HCT116 (cell line): Measurements from ENCODE around the gene CAPN15. TPM values are rescaled to one million over a fixed set of nuclear protein-coding genes. Genes with fewer than 3 reads are reported as not detected.

Experiments used
- ATAC-seq: fragments of 200-7000 bp; cut with Tn5 transposase; 2 replicates; pipeline ENCODE4 v1.9.1; 2020; ENCODE audit warnings: mild to moderate bottlenecking, moderate library complexity
- BruUV-seq: library from RNA; stranded (reverse); fragments of 400-500 nt; replicated peaks from 2 replicates; lab custom pipeline; 2021; lab: Mats Ljungman, UMichigan
- CTCF ChIA-PET: fragments of 300-600 bp; sonication (Branson Sonifier 250); formaldehyde crosslinking; loops from one replicate; lab custom pipeline; 2021; ENCODE audit warnings: antibody characterized with exemption; lab: Charles Lee
- POLR2A ChIA-PET: fragments of 300-600, 350-600 bp; sonication (Branson Sonifier 250); formaldehyde crosslinking; loops from one replicate; lab custom pipeline; 2021; ENCODE audit warnings: antibody characterized with exemption; lab: Charles Lee
- RAD21 ChIA-PET, 2 experiments: fragments of 300-600 bp; sonication (Branson Sonifier 250); formaldehyde crosslinking; loops; one replicate each; lab custom pipeline; 2023; ENCODE audit warnings: low total read pairs in 2 of 2; ENCODE audit not compliant: uncharacterized antibody in 2 of 2, unreplicated experiment in 2 of 2, low non-redundant PET in 1 of 2; lab: Charles Lee
- DNase-seq: peaks from one replicate; pipeline ENCODE4 v3.0.0-alpha.2; 2010; ENCODE audit warnings: low read depth, low spot score
- H2AFZ ChIP-seq: fragments of 200-600 bp; shearing (Covaris generic), sonication (generic); 2 replicates; pipeline ENCODE4 v1.6.1; 2017; ENCODE audit warnings: low read depth, mixed run types, mixed read lengths, antibody characterized with exemption, low read length; ENCODE audit not compliant: poor library complexity, severe bottlenecking
- H3K27ac ChIP-seq: 2 replicates; pipeline ENCODE4 v1.5.1; 2012; ENCODE audit warnings: low read depth, low read length
- H3K27me3 ChIP-seq: fragments of 200-600 bp; sonication (generic); 2 replicates; pipeline ENCODE4 v1.6.1; 2016; ENCODE audit warnings: mixed run types, low read length, mixed read lengths; ENCODE audit not compliant: insufficient read depth
- H3K36me3 ChIP-seq, 2 experiments: fragments of 200-500 bp in 1 of 2; fragments of 200-600 bp in 1 of 2; sonication (Bioruptor generic) in 1 of 2; sonication (generic) in 1 of 2; 2 replicates each; pipeline versions ENCODE4 v1.5.1 to v1.6.1; 2014 to 2016; ENCODE audit warnings: low read length in 2 of 2, inconsistent platforms in 1 of 2, mixed read lengths in 1 of 2, mixed run types in 1 of 2; ENCODE audit not compliant: insufficient read depth in 2 of 2, control insufficient read depth in 1 of 2
- H3K4me1 ChIP-seq, 2 experiments: fragments of 200-600 bp in 1 of 2; sonication (generic) in 1 of 2; 2 replicates each; pipeline versions ENCODE4 v1.5.1 to v1.6.1; 2012 to 2017; ENCODE audit warnings: low read length in 2 of 2, inconsistent platforms in 1 of 2, mild to moderate bottlenecking in 1 of 2, mixed read lengths in 1 of 2, mixed run types in 1 of 2, moderate library complexity in 1 of 2; ENCODE audit not compliant: insufficient read depth in 2 of 2, control insufficient read depth in 1 of 2
- H3K4me2 ChIP-seq: fragments of 200-600 bp; sonication (generic); 2 replicates; pipeline ENCODE4 v1.6.1; 2017; ENCODE audit warnings: mixed run types, low read length, mixed read lengths
- H3K4me3 ChIP-seq, 2 experiments: fragments of 200-600 bp in 1 of 2; sonication (generic) in 1 of 2; replicated peaks in 1 of 2; 2 replicates each; pipeline ENCODE4 v1.5.1; 2011 to 2016; ENCODE audit warnings: low read length in 2 of 2, control low read depth in 1 of 2, low read depth in 1 of 2, mild to moderate bottlenecking in 1 of 2, mixed read lengths in 1 of 2, mixed run types in 1 of 2
- H3K79me2 ChIP-seq: fragments of 200-600 bp; sonication (generic); 2 replicates; pipeline ENCODE4 v1.6.1; 2017; ENCODE audit warnings: mild to moderate bottlenecking, mixed run types, low read length, moderate library complexity, mixed read lengths; ENCODE audit not compliant: insufficient read depth
- H3K9ac ChIP-seq: fragments of 200-600 bp; sonication (generic); 2 replicates; pipeline ENCODE4 v1.6.1; 2016; ENCODE audit warnings: low read length, mixed read lengths
- H3K9me2 ChIP-seq: fragments of 200-600 bp; sonication (generic), shearing (Covaris generic); 2 replicates; pipeline ENCODE4 v1.6.1; 2017; ENCODE audit warnings: mixed run types, mild to moderate bottlenecking, moderate library complexity; ENCODE audit not compliant: insufficient read depth
- H3K9me3 ChIP-seq, 2 experiments: fragments of 200-500 bp in 1 of 2; fragments of 200-600 bp in 1 of 2; sonication (Bioruptor generic) in 1 of 2; sonication (generic) in 1 of 2; 2 replicates each; pipeline ENCODE4 v1.6.1; 2014 to 2017; ENCODE audit warnings: low read length in 2 of 2, mixed read lengths in 2 of 2, inconsistent platforms in 1 of 2, low read depth in 1 of 2, mild to moderate bottlenecking in 1 of 2, mixed run types in 1 of 2, moderate library complexity in 1 of 2; ENCODE audit not compliant: control insufficient read depth in 1 of 2, insufficient read depth in 1 of 2
- H4K20me1 ChIP-seq: fragments of 200-600 bp; sonication (generic), shearing (Covaris generic); 2 replicates; pipeline ENCODE4 v1.6.1; 2017; ENCODE audit warnings: mixed run types, mild to moderate bottlenecking, moderate library complexity; ENCODE audit not compliant: insufficient read depth
- CBX3 ChIP-seq: IDR thresholded peaks from 2 replicates; pipeline ENCODE4 v1.6.1; 2012; ENCODE audit warnings: low read depth
- CEBPB ChIP-seq: IDR thresholded peaks from 2 replicates; pipeline ENCODE4 v1.6.1; 2012; ENCODE audit warnings: low read depth
- EGR1 ChIP-seq: IDR thresholded peaks from 2 replicates; pipeline ENCODE4 v1.6.1; 2012; ENCODE audit warnings: low read depth
- ELF1 ChIP-seq: IDR thresholded peaks from 2 replicates; pipeline ENCODE4 v1.6.1; 2012; ENCODE audit warnings: low read depth, borderline replicate concordance
- EZH2 ChIP-seq: fragments of 200-600 bp; sonication (generic); IDR thresholded peaks from 2 replicates; pipeline ENCODE4 v1.6.1; 2017; ENCODE audit warnings: antibody characterized with exemption, mixed run types
- EZH2phosphoT487 ChIP-seq: fragments of 200-600 bp; IDR thresholded peaks from 2 replicates; pipeline ENCODE4 v1.6.1; 2018; ENCODE audit warnings: antibody characterized with exemption, borderline replicate concordance
- FOSL1 ChIP-seq: IDR thresholded peaks from 2 replicates; pipeline ENCODE4 v1.6.1; 2012; ENCODE audit warnings: low read depth
- JUND ChIP-seq: IDR thresholded peaks from 2 replicates; pipeline ENCODE4 v1.6.1; 2012
- MAX ChIP-seq: IDR thresholded peaks from 2 replicates; pipeline ENCODE4 v1.6.1; 2012
- POLR2AphosphoS5 ChIP-seq: IDR thresholded peaks from 2 replicates; pipeline ENCODE4 v1.6.1; 2011; ENCODE audit warnings: mild to moderate bottlenecking, low read depth, low read length, moderate library complexity
- RAD21 ChIP-seq: IDR thresholded peaks from 2 replicates; pipeline ENCODE4 v1.6.1; 2012; ENCODE audit warnings: low read depth, mild to moderate bottlenecking
- SP1 ChIP-seq: IDR thresholded peaks from 2 replicates; pipeline ENCODE4 v1.6.1; 2012; ENCODE audit warnings: low read depth
- SRF ChIP-seq: IDR thresholded peaks from 2 replicates; pipeline ENCODE4 v1.6.1; 2012; ENCODE audit warnings: low read depth
- TCF7L2 ChIP-seq: IDR thresholded peaks from 2 replicates; pipeline ENCODE4 v1.7.0; 2011; ENCODE audit warnings: borderline replicate concordance, inconsistent platforms; ENCODE audit not compliant: insufficient read depth, insufficient read length; ENCODE audit errors: extremely low read depth
- YY1 ChIP-seq: IDR thresholded peaks from 2 replicates; pipeline ENCODE4 v1.6.1; 2011; ENCODE audit warnings: low read length, low read depth, moderate library complexity, mild to moderate bottlenecking; ENCODE audit not compliant: insufficient replicate concordance; ENCODE audit errors: extremely low read depth
- ZFX ChIP-seq: fragments of 450-650 bp; IDR thresholded peaks from 2 replicates; pipeline ENCODE4 v1.6.1; 2017
- intact Hi-C: fragments of 100-400 bp; cut with micrococcal nuclease; formaldehyde crosslinking; loops from 2 replicates; pipeline ENCODE4 v1.10.0; 2022
- total RNA-seq: library from RNA; stranded (reverse); gene quantifications from one replicate; pipeline ENCODE4 v1.2.1, GENCODE V29; 2021; ENCODE audit not compliant: unreplicated experiment
- TF ChIP-seq, protein P1 (sequence below): IDR thresholded peaks from 2 replicates; pipeline ENCODE4 v1.6.1; 2012
- TF ChIP-seq, protein P2 (sequence below), 3 experiments: fragments of 200-600 bp in 1 of 3; sonication (generic) in 1 of 3; IDR thresholded peaks in 2 of 3; conservative IDR thresholded peaks in 1 of 3; 2 replicates each; pipeline ENCODE4 v1.5.1; 2012 to 2017; ENCODE audit warnings: low read depth in 2 of 3, low read length in 2 of 3, antibody characterized with exemption in 1 of 3, borderline replicate concordance in 1 of 3, control low read depth in 1 of 3, mild to moderate bottlenecking in 1 of 3, mixed read lengths in 1 of 3, mixed run types in 1 of 3, moderate library complexity in 1 of 3; ENCODE audit not compliant: insufficient read depth in 1 of 3
- TF ChIP-seq, protein P3 (sequence below): IDR thresholded peaks from 2 replicates; pipeline ENCODE4 v1.6.1; 2011; ENCODE audit warnings: mild to moderate bottlenecking, low read length, moderate library complexity; ENCODE audit not compliant: insufficient replicate concordance; ENCODE audit errors: extremely low read depth

The CAPN15 gene
- total RNA-seq, 1 experiment from 2014 or later = 39.0 TPM

- TF ChIP-seq ELF1 (no peak), CBX3 (no peak), SP1 (no peak), POLR2AphosphoS5 (no peak), RAD21 (no peak), JUND (no peak), EGR1 (no peak)
Measured at GRCh38 chr16:531494-532125, 4.1 kb downstream of the CAPN15 start (continued).

DNA sequence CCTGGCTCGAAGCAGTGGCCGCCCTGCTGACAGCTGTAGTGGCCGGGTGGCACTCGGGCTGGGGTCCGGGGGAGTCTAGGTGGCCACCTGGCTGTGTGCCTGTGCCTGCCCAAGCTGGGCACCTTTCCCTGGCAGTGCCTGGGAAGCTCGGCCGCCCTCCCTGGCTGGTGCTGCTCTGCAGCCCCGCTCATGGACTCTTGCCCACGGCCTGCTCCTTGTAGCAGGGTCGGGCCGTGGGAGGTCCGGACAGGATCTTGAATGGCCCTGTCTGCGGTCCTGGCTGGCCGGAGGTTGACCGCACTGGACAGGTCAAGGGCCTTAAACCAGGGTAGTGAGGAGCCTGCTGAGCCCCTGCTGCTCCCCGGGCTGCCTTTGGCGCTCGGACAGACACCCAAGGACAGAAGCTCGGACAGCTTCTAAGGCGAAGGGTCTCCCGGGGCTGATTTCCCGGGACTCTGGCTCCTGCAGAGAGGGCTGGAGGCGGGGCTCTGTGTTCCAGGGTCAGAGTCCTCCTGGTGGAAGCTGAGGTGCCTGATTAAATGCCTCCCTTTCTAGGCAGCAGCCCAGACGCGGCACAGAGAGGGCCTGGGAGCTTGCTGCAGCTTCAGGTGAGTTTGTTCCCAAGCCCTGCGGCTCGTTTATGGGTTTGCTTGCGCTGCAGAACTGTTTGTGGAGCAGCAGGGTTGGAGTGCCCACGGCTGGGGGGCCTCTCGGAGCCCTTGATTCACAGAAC, 6.0 kb downstream of the CAPN15 start:
- Histone ChIP-seq H3K36me3 (peaks cover 0 to 6% of the 10 kb centered on the region in 2 experiments; a peak in 1 of 4 replicates), H3K9me2 (no peaks in the 10 kb centered on the region), H2AFZ (no peak overlapping the region), H3K27ac (no peak overlapping the region), H3K4me2 (no peak overlapping the region), H4K20me1 (no peaks in the 10 kb centered on the region), H3K79me2 (peaks cover 86% of the 10 kb centered on the region), H3K9me3 (no peaks in the 10 kb centered on the region), H3K4me3 (no peak overlapping the region), H3K27me3 (no peaks in the 10 kb centered on the region), H3K9ac (no peak overlapping the region), H3K4me1 (peaks cover 16 to 44% of the 10 kb centered on the region in 2 experiments)
- ChIA-PET POLR2A (no interaction called here), CTCF (no interaction called here), RAD21 (no interaction called here)
- ATAC-seq (no peak), DNase-seq (no peak)
- BruUV-seq = no TSS peak
- intact Hi-C loops = no loop called here
- TF ChIP-seq, protein P1, sequence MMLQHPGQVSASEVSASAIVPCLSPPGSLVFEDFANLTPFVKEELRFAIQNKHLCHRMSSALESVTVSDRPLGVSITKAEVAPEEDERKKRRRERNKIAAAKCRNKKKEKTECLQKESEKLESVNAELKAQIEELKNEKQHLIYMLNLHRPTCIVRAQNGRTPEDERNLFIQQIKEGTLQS = no peak
- TF ChIP-seq, protein P2, sequence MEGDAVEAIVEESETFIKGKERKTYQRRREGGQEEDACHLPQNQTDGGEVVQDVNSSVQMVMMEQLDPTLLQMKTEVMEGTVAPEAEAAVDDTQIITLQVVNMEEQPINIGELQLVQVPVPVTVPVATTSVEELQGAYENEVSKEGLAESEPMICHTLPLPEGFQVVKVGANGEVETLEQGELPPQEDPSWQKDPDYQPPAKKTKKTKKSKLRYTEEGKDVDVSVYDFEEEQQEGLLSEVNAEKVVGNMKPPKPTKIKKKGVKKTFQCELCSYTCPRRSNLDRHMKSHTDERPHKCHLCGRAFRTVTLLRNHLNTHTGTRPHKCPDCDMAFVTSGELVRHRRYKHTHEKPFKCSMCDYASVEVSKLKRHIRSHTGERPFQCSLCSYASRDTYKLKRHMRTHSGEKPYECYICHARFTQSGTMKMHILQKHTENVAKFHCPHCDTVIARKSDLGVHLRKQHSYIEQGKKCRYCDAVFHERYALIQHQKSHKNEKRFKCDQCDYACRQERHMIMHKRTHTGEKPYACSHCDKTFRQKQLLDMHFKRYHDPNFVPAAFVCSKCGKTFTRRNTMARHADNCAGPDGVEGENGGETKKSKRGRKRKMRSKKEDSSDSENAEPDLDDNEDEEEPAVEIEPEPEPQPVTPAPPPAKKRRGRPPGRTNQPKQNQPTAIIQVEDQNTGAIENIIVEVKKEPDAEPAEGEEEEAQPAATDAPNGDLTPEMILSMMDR (IDR thresholded peaks at IDR 0.05 in 2 of 3, conservative IDR thresholded peaks at IDR 0.05 in 1 of 3; ENCODE audit: borderline replicate concordance in 1 of 3, insufficient read depth in 1 of 3, low read depth in 2 of 3, low read length in 2 of 3) = no peak
- no peak for TF ChIP-seq JUND
- no peak for TF ChIP-seq CBX3
- TF ChIP-seq SRF = no peak
- TF ChIP-seq MAX = no peak
- no peak for TF ChIP-seq EGR1
- TF ChIP-seq POLR2AphosphoS5 = no peak
- no peak for TF ChIP-seq RAD21
- TF ChIP-seq ELF1 = no peak
- TF ChIP-seq FOSL1 = no peak
- no peak for TF ChIP-seq TCF7L2
- TF ChIP-seq EZH2phosphoT487 = no peak
- no peak for TF ChIP-seq YY1
- TF ChIP-seq CEBPB = no peak
- TF ChIP-seq, protein P3, sequence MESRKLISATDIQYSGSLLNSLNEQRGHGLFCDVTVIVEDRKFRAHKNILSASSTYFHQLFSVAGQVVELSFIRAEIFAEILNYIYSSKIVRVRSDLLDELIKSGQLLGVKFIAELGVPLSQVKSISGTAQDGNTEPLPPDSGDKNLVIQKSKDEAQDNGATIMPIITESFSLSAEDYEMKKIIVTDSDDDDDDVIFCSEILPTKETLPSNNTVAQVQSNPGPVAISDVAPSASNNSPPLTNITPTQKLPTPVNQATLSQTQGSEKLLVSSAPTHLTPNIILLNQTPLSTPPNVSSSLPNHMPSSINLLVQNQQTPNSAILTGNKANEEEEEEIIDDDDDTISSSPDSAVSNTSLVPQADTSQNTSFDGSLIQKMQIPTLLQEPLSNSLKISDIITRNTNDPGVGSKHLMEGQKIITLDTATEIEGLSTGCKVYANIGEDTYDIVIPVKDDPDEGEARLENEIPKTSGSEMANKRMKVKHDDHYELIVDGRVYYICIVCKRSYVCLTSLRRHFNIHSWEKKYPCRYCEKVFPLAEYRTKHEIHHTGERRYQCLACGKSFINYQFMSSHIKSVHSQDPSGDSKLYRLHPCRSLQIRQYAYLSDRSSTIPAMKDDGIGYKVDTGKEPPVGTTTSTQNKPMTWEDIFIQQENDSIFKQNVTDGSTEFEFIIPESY = no peak
- TF ChIP-seq EZH2 = no peak
- no peak for TF ChIP-seq ZFX
